ENCODE measurements around the gene P3H2.

DNA sequence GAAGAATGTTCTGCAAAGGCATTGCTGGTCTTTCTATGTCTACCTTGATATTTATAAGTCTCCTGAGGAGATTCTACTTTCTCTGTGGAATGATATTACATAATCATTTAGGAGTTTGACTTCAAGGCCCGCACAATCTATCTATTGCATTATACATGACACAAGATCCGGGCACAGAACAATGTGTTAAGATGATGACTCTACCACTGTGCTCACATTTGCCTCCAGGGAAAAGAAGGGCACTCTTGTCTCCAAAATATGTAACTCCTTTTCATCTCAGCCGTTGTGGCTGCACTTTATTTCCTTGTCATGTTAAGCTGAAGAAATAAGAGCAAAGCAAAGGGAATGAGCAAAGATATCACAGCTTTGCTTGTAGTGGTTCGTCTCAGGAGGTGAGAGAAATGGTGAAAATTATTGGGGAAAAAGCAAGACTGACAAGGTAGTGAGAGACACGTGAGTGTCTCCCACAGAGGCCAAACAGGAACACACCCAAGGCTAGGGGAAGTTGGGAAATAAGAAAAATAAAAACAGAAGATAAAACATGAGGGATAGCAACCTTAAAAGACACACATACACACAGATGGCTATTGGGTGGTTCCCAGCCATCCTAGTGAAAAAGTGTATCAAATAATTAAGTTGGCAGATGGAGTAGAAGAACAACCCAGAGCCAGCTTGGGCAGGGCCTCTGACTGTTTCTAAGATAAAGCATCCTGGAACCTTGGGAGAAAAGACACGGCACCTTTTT, 184.3 kb downstream of the P3H2 start:
- no peak for TF ChIP-seq POLR2A (IDR thresholded peaks at IDR 0.05)
- TF ChIP-seq, protein P1, sequence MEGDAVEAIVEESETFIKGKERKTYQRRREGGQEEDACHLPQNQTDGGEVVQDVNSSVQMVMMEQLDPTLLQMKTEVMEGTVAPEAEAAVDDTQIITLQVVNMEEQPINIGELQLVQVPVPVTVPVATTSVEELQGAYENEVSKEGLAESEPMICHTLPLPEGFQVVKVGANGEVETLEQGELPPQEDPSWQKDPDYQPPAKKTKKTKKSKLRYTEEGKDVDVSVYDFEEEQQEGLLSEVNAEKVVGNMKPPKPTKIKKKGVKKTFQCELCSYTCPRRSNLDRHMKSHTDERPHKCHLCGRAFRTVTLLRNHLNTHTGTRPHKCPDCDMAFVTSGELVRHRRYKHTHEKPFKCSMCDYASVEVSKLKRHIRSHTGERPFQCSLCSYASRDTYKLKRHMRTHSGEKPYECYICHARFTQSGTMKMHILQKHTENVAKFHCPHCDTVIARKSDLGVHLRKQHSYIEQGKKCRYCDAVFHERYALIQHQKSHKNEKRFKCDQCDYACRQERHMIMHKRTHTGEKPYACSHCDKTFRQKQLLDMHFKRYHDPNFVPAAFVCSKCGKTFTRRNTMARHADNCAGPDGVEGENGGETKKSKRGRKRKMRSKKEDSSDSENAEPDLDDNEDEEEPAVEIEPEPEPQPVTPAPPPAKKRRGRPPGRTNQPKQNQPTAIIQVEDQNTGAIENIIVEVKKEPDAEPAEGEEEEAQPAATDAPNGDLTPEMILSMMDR (IDR thresholded peaks at IDR 0.05): no peak
